Measurements from ENCODE around the gene COL27A1. TPM values are rescaled to one million over a fixed set of nuclear protein-coding genes. Genes with fewer than 3 reads are reported as not detected.

The COL27A1 gene
- total and polyA plus RNA-seq, 2 donors (not counting 3 experiments of a cell fraction or from before 2014, with no cell fraction given): 14.7 to 49.1 TPM

DNA sequence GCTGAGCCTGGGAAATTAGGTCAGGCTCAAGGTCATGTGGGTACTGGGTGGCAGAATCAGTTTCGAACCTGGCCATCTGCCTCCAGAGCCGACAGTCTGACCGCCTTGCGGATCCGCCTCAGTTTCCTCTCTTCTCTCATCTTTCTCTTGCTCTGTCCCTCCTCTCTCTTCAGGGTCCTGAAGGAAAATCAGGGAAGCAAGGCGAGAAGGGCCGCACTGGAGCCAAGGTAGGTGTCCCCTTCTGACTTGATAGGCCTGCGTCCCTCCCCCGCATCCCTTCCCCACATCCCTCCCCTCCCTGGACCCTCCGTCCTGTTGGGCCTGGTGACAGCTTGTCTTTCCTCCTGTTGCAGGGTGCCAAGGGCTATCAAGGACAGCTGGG lies 126.8 kb downstream of the COL27A1 start:
- no TSS peak for BruUV-seq (replicated peaks)
- H3K27ac ChIP-seq (ENCODE audit: insufficient read depth, low read depth, low read length): no peak overlapping the region
- peaks cover 2% of the 10 kb centered on the region for H3K4me1 ChIP-seq (ENCODE audit: control insufficient read depth, extremely low read depth, insufficient read depth, low read length)
- no peak for TF ChIP-seq POLR2AphosphoS5 (IDR thresholded peaks at IDR 0.05; ENCODE audit: insufficient read depth, low read depth, low read length)
- TF ChIP-seq CTCF (IDR thresholded peaks at IDR 0.05; ENCODE audit: extremely low read depth in 1 of 2, insufficient read depth in 1 of 2, low read depth in 1 of 2, low read length in 2 of 2): no peak
- TF ChIP-seq, protein P1, sequence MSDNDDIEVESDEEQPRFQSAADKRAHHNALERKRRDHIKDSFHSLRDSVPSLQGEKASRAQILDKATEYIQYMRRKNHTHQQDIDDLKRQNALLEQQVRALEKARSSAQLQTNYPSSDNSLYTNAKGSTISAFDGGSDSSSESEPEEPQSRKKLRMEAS (IDR thresholded peaks at IDR 0.05; ENCODE audit: insufficient read depth, insufficient read length): no peak
- no peak overlapping the region for H2AFZ ChIP-seq (ENCODE audit: low read depth, low read length)
- no peak overlapping the region for H3K9ac ChIP-seq (replicated peaks; ENCODE audit: extremely low read depth, insufficient read depth, low read length)
- no peaks in the 10 kb centered on the region for H3K79me2 ChIP-seq (ENCODE audit: control insufficient read depth, insufficient read depth, low read length)
- no peaks in the 10 kb centered on the region for H4K20me1 ChIP-seq (replicated peaks; ENCODE audit: control insufficient read depth, extremely low read depth, insufficient read depth, low read length)
- peaks cover 0 to 2% of the 10 kb centered on the region in 2 experiments for H3K36me3 ChIP-seq (ENCODE audit: control insufficient read depth in 2 of 2, extremely low read depth in 1 of 2, insufficient read depth in 2 of 2, low read length in 2 of 2)
- H3K4me2 ChIP-seq (ENCODE audit: insufficient read depth, low read length): no peak overlapping the region
- H3K9me3 ChIP-seq (replicated peaks; ENCODE audit: control insufficient read depth, insufficient read depth, low read length): no peaks in the 10 kb centered on the region
- no peaks in the 10 kb centered on the region for H3K27me3 ChIP-seq (ENCODE audit: control insufficient read depth in 2 of 2, insufficient read depth in 2 of 2, low read length in 2 of 2)
- intact Hi-C loops (cut with micrococcal nuclease): no loop called here
- FAIRE-seq (no peak), DNase-seq (ENCODE audit: low read depth, low spot score) (no peak)
- no peaks in the 10 kb centered on the region for H3K9me1 ChIP-seq (replicated peaks; ENCODE audit: control insufficient read depth, extremely low read depth, insufficient read depth, low read length)
- ChIA-PET POLR2A (no interaction called here), CTCF (interaction anchor here (1.3 kb wide), 1 partner anchor 200 kb away, joined by 4 read pairs; no protein-coding TSS in a partner anchor)
- H3K4me3 ChIP-seq (replicated peaks in 1 of 3; ENCODE audit: insufficient read depth in 1 of 3, low read depth in 1 of 3, low read length in 3 of 3): no peak overlapping the region
- dilution Hi-C loops (cut with MboI; ENCODE audit: extremely low pct_ligation_motif_present, low sequenced_read_pairs): loop anchor here (25.0 kb wide), 1 partner anchor 195 kb away; the partner anchor contains the start of genes AMBP and KIF12

GRCh38 chr9:114282507-114282906 lies 127.2 kb downstream of the COL27A1 start:
- H3K27me3 ChIP-seq (ENCODE audit: control insufficient read depth in 2 of 2, insufficient read depth in 2 of 2, low read length in 2 of 2): no peaks in the 10 kb centered on the region
- H3K9ac ChIP-seq (replicated peaks; ENCODE audit: extremely low read depth, insufficient read depth, low read length): no peak overlapping the region
- CTCF ChIA-PET: interaction anchor here (1.3 to 1.4 kb wide), 2 partner anchors 175 to 200 kb away, joined by 4 to 7 read pairs; no protein-coding TSS in a partner anchor
- H3K27ac ChIP-seq (ENCODE audit: insufficient read depth, low read depth, low read length): no peak overlapping the region
- POLR2A ChIA-PET: no interaction called here
- dilution Hi-C loops (cut with MboI; ENCODE audit: extremely low pct_ligation_motif_present, low sequenced_read_pairs): loop anchor here (25.0 kb wide), 1 partner anchor 195 kb away; the partner anchor contains the start of genes AMBP and KIF12
- H3K79me2 ChIP-seq (ENCODE audit: control insufficient read depth, insufficient read depth, low read length): no peaks in the 10 kb centered on the region
- H3K9me3 ChIP-seq (replicated peaks; ENCODE audit: control insufficient read depth, insufficient read depth, low read length): no peaks in the 10 kb centered on the region
- FAIRE-seq: no peak
- H3K9me1 ChIP-seq (replicated peaks; ENCODE audit: control insufficient read depth, extremely low read depth, insufficient read depth, low read length): no peaks in the 10 kb centered on the region
- H3K4me3 ChIP-seq (replicated peaks in 1 of 3; ENCODE audit: insufficient read depth in 1 of 3, low read depth in 1 of 3, low read length in 3 of 3): no peak overlapping the region
- no TSS peak for BruUV-seq (replicated peaks)
- no peak for DNase-seq (ENCODE audit: low read depth, low spot score)
- no peaks in the 10 kb centered on the region for H4K20me1 ChIP-seq (replicated peaks; ENCODE audit: control insufficient read depth, extremely low read depth, insufficient read depth, low read length)
- TF ChIP-seq, protein P1 (IDR thresholded peaks at IDR 0.05; ENCODE audit: insufficient read depth, insufficient read length): no peak
- TF ChIP-seq MYC (IDR thresholded peaks at IDR 0.05; ENCODE audit: low read depth, low read length): no peak
- TF ChIP-seq GATA2 (IDR thresholded peaks at IDR 0.05; ENCODE audit: insufficient read depth, insufficient read length, low read depth, low read length): no peak
- TF ChIP-seq CTCF (IDR thresholded peaks at IDR 0.05; ENCODE audit: extremely low read depth in 1 of 2, insufficient read depth in 1 of 2, low read depth in 1 of 2, low read length in 2 of 2): no peak
- TF ChIP-seq FOS (IDR thresholded peaks at IDR 0.05; ENCODE audit: borderline replicate concordance, insufficient read depth, low read length): no peak
- no peak for TF ChIP-seq POLR2AphosphoS5 (IDR thresholded peaks at IDR 0.05; ENCODE audit: insufficient read depth, low read depth, low read length)
- TF ChIP-seq POLR2A (IDR thresholded peaks at IDR 0.05; ENCODE audit: low read depth, low read length): no peak
- TF ChIP-seq EZH2 (IDR thresholded peaks at IDR 0.05; ENCODE audit: borderline replicate concordance, low read depth, low read length, severe bottlenecking): no peak
- no peak for TF ChIP-seq JUN (IDR thresholded peaks at IDR 0.05; ENCODE audit: borderline replicate concordance, insufficient read depth, insufficient read length, low read depth)
- peaks cover 0 to 2% of the 10 kb centered on the region in 2 experiments for H3K36me3 ChIP-seq (ENCODE audit: control insufficient read depth in 2 of 2, extremely low read depth in 1 of 2, insufficient read depth in 2 of 2, low read length in 2 of 2)
- no peak overlapping the region for H3K4me2 ChIP-seq (ENCODE audit: insufficient read depth, low read length)
- intact Hi-C loops (cut with micrococcal nuclease): no loop called here
- no peak overlapping the region for H2AFZ ChIP-seq (ENCODE audit: low read depth, low read length)
- H3K4me1 ChIP-seq (ENCODE audit: control insufficient read depth, extremely low read depth, insufficient read depth, low read length): peaks cover 2% of the 10 kb centered on the region

Measured in endothelial cell of umbilical vein (primary cell).